ENCODE measurements around the gene CC2D1A. TPM values are rescaled to one million over a fixed set of nuclear protein-coding genes. Genes with fewer than 3 reads are reported as not detected.
"Not testable (repeated sequence)": the region's sequence is repeated elsewhere in the genome, so short reads cannot be mapped to it uniquely, and the experiment has no call there.

Gene CC2D1A
- total RNA-seq, 1 donor from 2014 or later, result 128 TPM

GRCh38 chr19:13918726-13919411 lies 12.9 kb downstream of the CC2D1A start:
- DNase-seq (ENCODE audit: low spot score in 2 of 2), result no peak
- H3K27me3 ChIP-seq, result no peaks in the 10 kb centered on the region
- no peak overlapping the region for H3K27ac ChIP-seq
- intact Hi-C loops (cut with DNase I), result no loop called here
- H3K4me3 ChIP-seq, result no peak overlapping the region
- H3K9me3 ChIP-seq, result no peaks in the 10 kb centered on the region
- TF ChIP-seq CTCF (IDR thresholded peaks at IDR 0.05), result no peak
- peaks cover 57 to 73% of the 10 kb centered on the region in 2 donors for H3K36me3 ChIP-seq
- no peaks in the 10 kb centered on the region for H3K4me1 ChIP-seq

- TF ChIP-seq CTCF (IDR thresholded peaks at IDR 0.05), result no peak
- no peaks in the 10 kb centered on the region for H3K9me3 ChIP-seq
- H3K36me3 ChIP-seq, result peaks cover 62 to 66% of the 10 kb centered on the region in 2 donors
- no peak for DNase-seq (ENCODE audit: low spot score in 2 of 2)
- H3K4me3 ChIP-seq, result no peak overlapping the region
- no peaks in the 10 kb centered on the region for H3K27me3 ChIP-seq
- no peaks in the 10 kb centered on the region for H3K4me1 ChIP-seq
- intact Hi-C loops (cut with DNase I), result no loop called here
- no peak overlapping the region for H3K27ac ChIP-seq
Observed at GRCh38 chr19:13920524-13920923, 14.5 kb downstream of the CC2D1A start.

- Histone ChIP-seq H3K4me1 (no peaks in the 10 kb centered on the region), H3K4me3 (no peak overlapping the region), H3K27me3 (no peaks in the 10 kb centered on the region), H3K36me3 (peaks cover 58 to 62% of the 10 kb centered on the region in 2 donors), H3K27ac (no peak overlapping the region), H3K9me3 (no peaks in the 10 kb centered on the region)
- intact Hi-C loops (cut with DNase I), result no loop called here
- no peak for DNase-seq (ENCODE audit: low spot score in 2 of 2)
- TF ChIP-seq CTCF (IDR thresholded peaks at IDR 0.05), result no peak
Observed at GRCh38 chr19:13920940-13921747, 15.1 kb downstream of the CC2D1A start.

- H3K4me1 ChIP-seq; H3K9me3 ChIP-seq; intact Hi-C loops (cut with DNase I); H3K27me3 ChIP-seq; H3K27ac ChIP-seq; DNase-seq (ENCODE audit: low spot score in 2 of 2); H3K4me3 ChIP-seq: not testable (repeated sequence)
- peaks cover 66 to 69% of the 10 kb centered on the region in 2 donors for H3K36me3 ChIP-seq
Observed at GRCh38 chr19:13922118-13922517, 16.1 kb downstream of the CC2D1A start.

- Histone ChIP-seq H3K27ac (no peak overlapping the region), H3K9me3 (no peaks in the 10 kb centered on the region), H3K27me3 (no peaks in the 10 kb centered on the region), H3K36me3 (peaks cover 69 to 77% of the 10 kb centered on the region in 2 donors), H3K4me1 (no peaks in the 10 kb centered on the region), H3K4me3 (no peak overlapping the region)
- intact Hi-C loops (cut with DNase I), result no loop called here
- TF ChIP-seq CTCF (IDR thresholded peaks at IDR 0.05), result no peak
- no peak for DNase-seq (ENCODE audit: low spot score in 2 of 2)
Observed at GRCh38 chr19:13923194-13923987, 17.4 kb downstream of the CC2D1A start.
